ENCODE results near the gene ANO5. TPM values are rescaled to one million over a fixed set of nuclear protein-coding genes. Genes with fewer than 3 reads are reported as not detected.

Gene ANO5
- total RNA-seq (2014; rRNA removed; shearing (Covaris generic)), result 1.3 and 1.6 TPM in 2 replicates

DNA sequence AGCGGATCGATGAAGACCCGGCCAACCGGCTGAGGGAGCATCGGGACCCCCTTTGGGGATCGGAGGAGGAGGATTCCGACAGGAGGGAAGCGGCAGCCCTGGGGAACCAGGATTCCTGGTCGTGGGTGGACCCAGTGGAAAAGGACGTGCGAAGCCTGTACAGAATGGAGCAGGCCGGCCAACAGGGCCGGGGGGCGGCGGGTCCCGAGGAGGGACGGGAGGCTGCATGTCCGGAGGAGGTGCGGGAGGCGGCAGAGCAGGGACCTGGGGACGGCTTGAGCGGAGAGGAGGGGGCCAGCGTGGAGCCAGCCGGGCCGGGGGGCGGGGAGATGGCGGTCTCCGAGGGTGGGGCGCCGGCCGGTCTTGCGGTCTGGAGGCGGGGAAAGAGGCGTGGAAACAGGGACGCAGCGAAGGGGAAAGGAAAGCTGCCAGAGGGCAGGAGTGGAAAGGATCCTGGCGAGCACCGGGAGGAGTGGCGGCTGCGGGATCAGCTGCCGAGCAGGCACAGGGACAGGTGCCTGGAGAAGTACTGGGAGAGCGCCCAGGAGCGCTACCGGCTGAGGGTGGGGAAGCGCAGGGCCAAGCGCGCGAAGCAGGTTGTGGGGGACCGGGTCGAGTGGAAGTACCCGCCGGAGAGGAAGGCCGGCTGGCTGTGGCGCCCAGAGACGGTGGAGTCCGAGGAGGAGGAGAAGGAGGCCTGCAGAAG lies at the start of gene ANO5:
ANO5 (plus strand) TSS at position 444 of the 706 bp plus-strand sequence. CDS start 408 bp downstream, outside the sequence.
- peak within 1 kb of the TSS; percentile 64 for H3K4me3 ChIP-seq
- DNase-seq, result peak; percentile 54 to 60

DNA sequence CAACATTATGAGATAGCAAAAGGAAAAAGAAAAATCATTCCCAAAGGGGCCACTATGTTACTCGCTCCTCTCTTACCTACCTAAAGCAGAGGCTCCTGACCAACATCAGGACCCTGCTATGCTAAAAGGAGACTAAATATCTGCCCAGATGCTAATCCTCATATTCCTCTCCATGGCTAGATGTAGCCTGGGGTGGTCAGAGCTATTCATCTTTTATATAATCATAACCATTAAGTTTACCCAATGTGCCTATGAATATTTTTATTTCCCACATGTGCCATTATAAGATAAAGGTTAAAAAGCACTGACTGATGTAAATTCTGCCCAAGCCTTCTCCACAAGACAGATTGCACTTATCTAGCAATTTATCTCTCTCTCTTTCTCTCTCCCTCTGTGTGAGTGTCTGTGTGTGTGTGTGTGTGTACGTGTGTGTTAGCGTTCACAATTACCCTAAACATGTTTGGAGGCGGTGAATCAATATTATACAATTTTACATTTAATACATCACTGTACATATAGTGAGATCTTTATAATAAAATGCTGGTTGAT lies 41.2 kb upstream of the ANO5 start:
- Histone ChIP-seq H3K36me3 (no peaks in the 10 kb centered on the region), H3K27me3 (no peaks in the 10 kb centered on the region), H3K27ac (no peak overlapping the region), H3K9me3 (replicated peaks) (0 out of 2 replicates have a peak, but pooled peaks cover 2% of the 10 kb centered on the region), H3K4me1 (peaks cover 7% of the 10 kb centered on the region), H3K4me3 (no peak overlapping the region)
- DNase-seq, result no peak

More for the DNA sequence above, at the start of gene ANO5:
- H3K27me3 ChIP-seq, result no peaks in the 10 kb centered on the region
- H3K9me3 ChIP-seq (replicated peaks), result no peaks in the 10 kb centered on the region
- H3K27ac ChIP-seq, result peak within 1 kb of the TSS; percentile 22; the same call in 1 of the 2 replicates
- no peaks in the 10 kb centered on the region; the same call in 1 of the 2 replicates for H3K4me1 ChIP-seq
- H3K36me3 ChIP-seq, result no peaks in the 10 kb centered on the region

DNA sequence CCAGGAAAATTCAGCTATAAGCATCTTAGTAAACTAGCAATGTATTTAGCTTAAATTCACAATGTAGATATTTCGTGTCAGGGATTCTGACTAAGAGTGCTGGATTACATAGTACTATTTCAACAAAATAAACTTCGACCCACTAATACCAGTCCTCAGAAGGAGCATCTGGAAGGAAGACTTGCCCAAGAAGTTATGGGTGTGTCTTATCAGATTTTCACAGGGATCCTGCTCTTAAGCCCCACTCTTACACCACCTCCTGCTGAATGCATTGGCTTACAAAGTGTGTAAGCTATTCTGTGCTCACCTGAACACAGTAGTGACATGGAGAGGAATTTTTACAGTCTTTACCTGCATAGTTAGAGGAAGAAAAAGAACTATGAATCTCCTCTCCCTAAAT lies 35.4 kb upstream of the ANO5 start:
- H3K4me1 ChIP-seq, result peaks cover 7% of the 10 kb centered on the region
- H3K27ac ChIP-seq, result no peak overlapping the region
- no peak for DNase-seq
- no peaks in the 10 kb centered on the region for H3K27me3 ChIP-seq
- H3K9me3 ChIP-seq (replicated peaks), result peaks cover 4% of the 10 kb centered on the region; the same call in 1 of the 2 replicates
- H3K36me3 ChIP-seq, result no peaks in the 10 kb centered on the region; the same call in 1 of the 2 replicates
- H3K4me3 ChIP-seq, result no peak overlapping the region

DNA sequence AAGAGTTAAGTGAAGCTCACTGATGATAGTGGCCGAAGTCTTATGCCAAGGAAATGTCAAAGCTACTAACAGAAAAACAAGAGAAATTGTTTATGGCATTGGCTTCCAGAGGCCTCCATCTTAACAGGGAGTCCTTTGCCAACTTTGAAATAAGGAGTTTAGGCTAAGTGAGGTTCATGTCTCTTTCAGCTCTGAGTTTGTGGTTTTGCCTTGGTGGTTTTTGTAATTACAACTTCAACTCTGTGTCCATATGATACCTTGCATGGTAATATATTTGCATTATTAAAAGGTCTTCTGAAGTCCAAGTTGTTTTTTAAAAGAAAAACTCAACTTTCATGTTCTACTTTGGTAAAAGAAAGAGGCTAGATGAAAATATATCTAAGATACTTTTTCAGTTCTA lies 31.4 kb upstream of the ANO5 start:
- H3K27me3 ChIP-seq, result no peaks in the 10 kb centered on the region
- H3K4me1 ChIP-seq, result no peaks in the 10 kb centered on the region
- no peak overlapping the region for H3K27ac ChIP-seq
- H3K36me3 ChIP-seq, result no peaks in the 10 kb centered on the region; the same call in 1 of the 2 replicates
- DNase-seq, result peak in 1 of 2 experiments; percentile 21
- no peak overlapping the region for H3K4me3 ChIP-seq
- H3K9me3 ChIP-seq (replicated peaks), result peaks cover 4% of the 10 kb centered on the region; the same call in 1 of the 2 replicates

DNA sequence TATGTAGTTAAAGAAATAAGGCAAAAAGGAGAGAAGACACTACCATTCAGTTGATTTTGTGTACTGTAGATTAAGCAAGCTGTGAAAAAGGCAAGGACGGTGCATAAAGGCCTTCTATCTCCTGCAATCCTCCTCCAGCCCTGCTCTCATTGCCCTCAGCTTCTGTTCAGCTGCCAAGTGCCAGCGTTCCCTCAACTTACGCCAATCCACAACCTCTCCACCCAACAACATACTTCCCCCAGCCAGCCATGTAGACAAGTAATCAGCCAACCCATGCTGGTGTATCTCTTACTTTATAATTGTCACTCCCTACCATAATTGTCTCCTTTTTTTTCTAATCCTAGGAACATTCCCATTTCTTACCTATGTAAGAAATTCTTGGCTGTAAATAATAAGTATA lies 30.1 kb upstream of the ANO5 start:
- Histone ChIP-seq H3K4me1 (no peaks in the 10 kb centered on the region), H3K9me3 (replicated peaks) (peaks cover 4% of the 10 kb centered on the region; the same call in 1 of the 2 replicates), H3K36me3 (no peaks in the 10 kb centered on the region; the same call in 1 of the 2 replicates), H3K4me3 (no peak overlapping the region), H3K27me3 (no peaks in the 10 kb centered on the region), H3K27ac (no peak overlapping the region)
- no peak for DNase-seq

DNA sequence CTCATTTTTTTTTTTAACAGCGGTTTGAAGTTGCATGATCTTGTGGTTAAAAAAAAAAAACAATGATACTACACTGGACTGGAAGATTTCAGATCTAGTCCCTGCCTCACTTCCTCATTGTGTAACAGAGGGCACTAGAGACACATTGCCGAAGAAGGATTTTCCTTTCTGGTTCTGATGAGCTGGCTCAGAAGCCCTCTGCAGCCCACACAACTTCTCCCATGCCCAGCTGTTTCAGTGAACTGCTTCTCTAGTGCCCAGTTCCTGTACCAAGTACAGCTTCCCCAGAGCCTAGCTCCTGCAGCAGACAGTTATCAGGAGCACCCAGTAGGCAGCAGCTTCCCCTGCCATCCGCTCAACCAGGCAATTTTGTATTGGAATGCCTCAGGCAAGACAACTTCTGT lies 29.5 kb upstream of the ANO5 start:
- Histone ChIP-seq H3K27ac (no peak overlapping the region), H3K9me3 (replicated peaks) (peaks cover 4% of the 10 kb centered on the region; the same call in 1 of the 2 replicates), H3K36me3 (no peaks in the 10 kb centered on the region; the same call in 1 of the 2 replicates), H3K27me3 (no peaks in the 10 kb centered on the region), H3K4me1 (no peaks in the 10 kb centered on the region), H3K4me3 (no peak overlapping the region)
- DNase-seq, result no peak

DNA sequence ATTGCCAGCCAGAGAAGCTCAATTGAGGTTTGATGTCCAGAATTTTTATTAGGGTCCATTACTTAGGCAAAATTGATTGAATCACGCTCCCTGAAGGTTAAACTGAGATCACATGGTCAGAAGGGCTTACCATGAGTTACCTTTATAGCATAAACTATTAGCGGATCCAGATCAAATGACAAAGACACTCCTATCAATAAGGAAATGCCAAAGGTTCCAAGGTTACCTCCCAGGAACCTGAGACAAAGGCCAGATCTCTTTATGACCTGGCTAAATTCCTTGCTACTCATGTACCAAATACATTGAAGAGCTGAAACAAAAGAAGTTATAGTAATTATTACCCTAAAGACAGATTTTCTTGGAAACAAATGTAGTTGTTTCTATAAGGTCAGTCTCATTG lies 27.8 kb upstream of the ANO5 start:
- Histone ChIP-seq H3K36me3 (no peaks in the 10 kb centered on the region; the same call in 1 of the 2 replicates), H3K27ac (no peak overlapping the region), H3K27me3 (no peaks in the 10 kb centered on the region), H3K9me3 (replicated peaks) (peaks cover 4% of the 10 kb centered on the region), H3K4me1 (no peaks in the 10 kb centered on the region; the same call in 1 of the 2 replicates), H3K4me3 (no peak overlapping the region)
- no peak for DNase-seq

GRCh38 chr11:22165759-22166513 lies 26.9 kb upstream of the ANO5 start:
- H3K4me1 ChIP-seq, result no peaks in the 10 kb centered on the region; the same call in 1 of the 2 replicates
- no peaks in the 10 kb centered on the region for H3K27me3 ChIP-seq
- no peaks in the 10 kb centered on the region; the same call in 1 of the 2 replicates for H3K36me3 ChIP-seq
- H3K4me3 ChIP-seq, result no peak overlapping the region
- peaks cover 4% of the 10 kb centered on the region for H3K9me3 ChIP-seq (replicated peaks)
- DNase-seq, result no peak
- no peak overlapping the region for H3K27ac ChIP-seq

GRCh38 chr11:22169833-22170232 lies 23.1 kb upstream of the ANO5 start:
- Histone ChIP-seq H3K4me3 (no peak overlapping the region), H3K9me3 (replicated peaks) (no peaks in the 10 kb centered on the region; the same call in 1 of the 2 replicates), H3K27me3 (no peaks in the 10 kb centered on the region), H3K27ac (no peak overlapping the region), H3K36me3 (no peaks in the 10 kb centered on the region), H3K4me1 (no peaks in the 10 kb centered on the region; the same call in 1 of the 2 replicates)
- DNase-seq, result peak in 1 of 2 experiments; percentile 36

GRCh38 chr11:22173532-22173931 lies 19.4 kb upstream of the ANO5 start:
- no peak overlapping the region for H3K27ac ChIP-seq
- no peaks in the 10 kb centered on the region for H3K27me3 ChIP-seq
- no peak for DNase-seq
- H3K4me3 ChIP-seq, result no peak overlapping the region
- no peaks in the 10 kb centered on the region; the same call in 1 of the 2 replicates for H3K4me1 ChIP-seq
- no peaks in the 10 kb centered on the region; the same call in 1 of the 2 replicates for H3K9me3 ChIP-seq (replicated peaks)
- H3K36me3 ChIP-seq, result no peaks in the 10 kb centered on the region

- Histone ChIP-seq H3K4me3 (no peak overlapping the region), H3K27me3 (no peaks in the 10 kb centered on the region), H3K9me3 (replicated peaks) (no peaks in the 10 kb centered on the region), H3K27ac (no peak overlapping the region), H3K36me3 (no peaks in the 10 kb centered on the region), H3K4me1 (no peaks in the 10 kb centered on the region)
- DNase-seq, result peak; percentile 11 to 15
Observed at GRCh38 chr11:22177186-22177585, 15.7 kb upstream of the ANO5 start.

DNA sequence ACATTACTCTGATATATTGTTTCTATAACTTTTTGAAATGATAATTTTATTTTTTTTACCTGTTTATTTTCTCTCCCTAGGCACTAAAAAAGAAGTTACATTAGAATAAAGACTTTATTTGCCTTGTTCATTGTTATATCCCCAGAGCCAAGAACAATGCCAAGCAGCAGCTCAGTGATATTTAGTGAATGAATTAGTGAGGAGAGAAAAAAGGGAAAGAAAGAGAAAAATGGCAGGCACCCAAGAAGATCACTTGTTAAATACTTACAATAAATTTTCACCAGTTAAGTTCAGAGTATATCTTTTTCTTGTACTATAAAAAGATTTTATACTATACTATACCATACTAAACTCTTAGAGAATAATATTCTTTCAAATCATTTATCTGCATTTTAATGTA lies 13.3 kb upstream of the ANO5 start:
- H3K4me3 ChIP-seq, result no peak overlapping the region
- no peak overlapping the region for H3K27ac ChIP-seq
- H3K27me3 ChIP-seq, result no peaks in the 10 kb centered on the region
- H3K4me1 ChIP-seq, result no peaks in the 10 kb centered on the region
- DNase-seq, result no peak
- H3K9me3 ChIP-seq (replicated peaks), result no peaks in the 10 kb centered on the region
- H3K36me3 ChIP-seq, result no peaks in the 10 kb centered on the region

GRCh38 chr11:22180131-22180530 lies 12.8 kb upstream of the ANO5 start:
- no peaks in the 10 kb centered on the region for H3K36me3 ChIP-seq
- H3K27ac ChIP-seq, result no peak overlapping the region
- H3K4me1 ChIP-seq, result no peaks in the 10 kb centered on the region
- no peaks in the 10 kb centered on the region for H3K27me3 ChIP-seq
- no peaks in the 10 kb centered on the region for H3K9me3 ChIP-seq (replicated peaks)
- H3K4me3 ChIP-seq, result no peak overlapping the region
- DNase-seq, result no peak

GRCh38 chr11:22189660-22190059 lies 3.2 kb upstream of the ANO5 start:
- Histone ChIP-seq H3K9me3 (replicated peaks) (no peaks in the 10 kb centered on the region), H3K27ac (no peak overlapping the region), H3K27me3 (no peaks in the 10 kb centered on the region), H3K4me1 (no peaks in the 10 kb centered on the region), H3K36me3 (no peaks in the 10 kb centered on the region), H3K4me3 (no peak overlapping the region)
- no peak for DNase-seq
